Brain pericyte (primary cell): ENCODE measurements around the gene NRBF2.
"Not testable (repeated sequence)": the region's sequence is repeated elsewhere in the genome, so short reads cannot be mapped to it uniquely, and the experiment has no call there.

Experiments
- DNase-seq: peaks from one replicate; pipeline ENCODE4 v3.0.0-alpha.2; 2012; ENCODE audit warnings: low read depth, low spot score

The NRBF2 gene

GRCh38 chr10:63116452-63117072 is 16.6 kb upstream of the NRBF2 start:
- DNase-seq = no peak

GRCh38 chr10:63119041-63119440 is 14.1 kb upstream of the NRBF2 start:
- DNase-seq = no peak

GRCh38 chr10:63120554-63120953 is 12.6 kb upstream of the NRBF2 start:
- DNase-seq = no peak

- no peak for DNase-seq
These were observed 9.3 kb upstream of the NRBF2 start for GRCh38 chr10:63123727-63124362.

- DNase-seq = no peak
These were observed 7.7 kb upstream of the NRBF2 start for GRCh38 chr10:63125459-63125858.

GRCh38 chr10:63128443-63128842 is 4.7 kb upstream of the NRBF2 start:
- no peak for DNase-seq

- no peak for DNase-seq
These were observed 3.2 kb upstream of the NRBF2 start for GRCh38 chr10:63129888-63130287.

GRCh38 chr10:63132651-63133055 is 475 bp upstream of the NRBF2 start:
- no peak for DNase-seq

- DNase-seq = no peak
These were observed 861 bp downstream of the NRBF2 start for GRCh38 chr10:63133821-63134557.

GRCh38 chr10:63137306-63137705 is 4.2 kb downstream of the NRBF2 start:
- no peak for DNase-seq

GRCh38 chr10:63140077-63140476 is 6.9 kb downstream of the NRBF2 start:
- DNase-seq = no peak

- no peak for DNase-seq
These were observed 9.0 kb downstream of the NRBF2 start for GRCh38 chr10:63142136-63142535.

GRCh38 chr10:63143987-63144386 is 10.9 kb downstream of the NRBF2 start:
- DNase-seq = no peak

GRCh38 chr10:63145782-63146181 is 12.7 kb downstream of the NRBF2 start:
- no peak for DNase-seq

GRCh38 chr10:63146503-63146902 is 13.4 kb downstream of the NRBF2 start:
- no peak for DNase-seq

GRCh38 chr10:63150745-63151144 is 17.6 kb downstream of the NRBF2 start:
- DNase-seq = no peak

- DNase-seq = not testable (repeated sequence)
These were observed 20.9 kb downstream of the NRBF2 start for GRCh38 chr10:63153868-63154545.

- DNase-seq = no peak
These were observed 21.6 kb downstream of the NRBF2 start for GRCh38 chr10:63154546-63155387.

- DNase-seq = no peak
These were observed 22.4 kb downstream of the NRBF2 start for GRCh38 chr10:63155388-63156020.

- DNase-seq = no peak
These were observed 23.1 kb downstream of the NRBF2 start for GRCh38 chr10:63156236-63156635.
